ENCODE measurements around the gene FAM43A.

DNA sequence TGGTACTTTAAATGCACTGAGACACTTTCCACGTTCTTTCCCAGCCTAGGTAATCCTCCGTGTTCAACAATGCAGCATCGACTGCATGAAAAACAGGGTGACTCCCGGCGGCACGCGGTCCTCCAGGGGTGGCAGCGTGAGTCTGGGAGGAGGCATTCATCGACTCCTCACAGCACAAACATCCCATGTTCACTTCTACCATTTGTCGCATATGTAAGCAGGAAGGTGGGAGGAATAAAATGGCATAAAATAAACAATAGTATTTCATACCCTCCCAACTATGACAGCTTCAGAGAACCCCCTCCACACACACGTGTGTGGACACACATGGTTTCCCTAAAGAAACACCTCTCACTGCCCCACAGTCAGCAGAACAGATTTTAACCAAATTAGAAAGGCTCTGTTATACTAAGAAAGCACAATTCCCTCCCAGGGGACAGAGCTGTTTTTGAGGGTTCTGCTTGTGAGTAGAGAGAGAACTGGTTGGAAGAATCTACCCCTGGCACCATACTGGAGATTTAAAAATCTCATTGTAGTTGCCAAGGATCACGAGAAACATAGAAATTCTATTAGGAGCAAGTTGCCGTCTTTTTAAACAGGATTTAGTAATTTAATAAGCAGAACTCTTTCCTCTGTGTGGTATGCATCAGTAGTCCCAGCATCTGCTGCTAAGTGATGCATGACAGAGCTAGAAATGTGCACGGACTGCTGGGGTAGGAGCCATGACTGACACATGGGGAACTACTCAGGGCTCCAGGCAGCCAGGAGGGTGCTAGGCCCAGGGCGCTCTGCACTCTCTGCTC, 6.0 kb downstream of the FAM43A start:
- TF ChIP-seq, protein P1, sequence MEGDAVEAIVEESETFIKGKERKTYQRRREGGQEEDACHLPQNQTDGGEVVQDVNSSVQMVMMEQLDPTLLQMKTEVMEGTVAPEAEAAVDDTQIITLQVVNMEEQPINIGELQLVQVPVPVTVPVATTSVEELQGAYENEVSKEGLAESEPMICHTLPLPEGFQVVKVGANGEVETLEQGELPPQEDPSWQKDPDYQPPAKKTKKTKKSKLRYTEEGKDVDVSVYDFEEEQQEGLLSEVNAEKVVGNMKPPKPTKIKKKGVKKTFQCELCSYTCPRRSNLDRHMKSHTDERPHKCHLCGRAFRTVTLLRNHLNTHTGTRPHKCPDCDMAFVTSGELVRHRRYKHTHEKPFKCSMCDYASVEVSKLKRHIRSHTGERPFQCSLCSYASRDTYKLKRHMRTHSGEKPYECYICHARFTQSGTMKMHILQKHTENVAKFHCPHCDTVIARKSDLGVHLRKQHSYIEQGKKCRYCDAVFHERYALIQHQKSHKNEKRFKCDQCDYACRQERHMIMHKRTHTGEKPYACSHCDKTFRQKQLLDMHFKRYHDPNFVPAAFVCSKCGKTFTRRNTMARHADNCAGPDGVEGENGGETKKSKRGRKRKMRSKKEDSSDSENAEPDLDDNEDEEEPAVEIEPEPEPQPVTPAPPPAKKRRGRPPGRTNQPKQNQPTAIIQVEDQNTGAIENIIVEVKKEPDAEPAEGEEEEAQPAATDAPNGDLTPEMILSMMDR (IDR thresholded peaks at IDR 0.05): no peak
- no peak for TF ChIP-seq POLR2AphosphoS5 (IDR thresholded peaks at IDR 0.05; ENCODE audit: insufficient read depth in 1 of 2, low read depth in 1 of 2)
